8988T (cell line): ENCODE measurements around the gene TIMP3.

Source experiments
- DNase-seq: peaks from one replicate; pipeline ENCODE4 v3.0.0; 2011

The TIMP3 gene

GRCh38 chr22:32900886-32901635 lies 99.6 kb downstream of the TIMP3 start:
- DNase-seq: no peak

GRCh38 chr22:32901925-32902324 lies 100.4 kb downstream of the TIMP3 start:
- no peak for DNase-seq

- DNase-seq: no peak
These were observed 102.0 kb downstream of the TIMP3 start for GRCh38 chr22:32903507-32903906.

GRCh38 chr22:32904044-32904443 lies 102.5 kb downstream of the TIMP3 start:
- no peak for DNase-seq

- no peak for DNase-seq
These were observed 103.9 kb downstream of the TIMP3 start for GRCh38 chr22:32905400-32905799.

GRCh38 chr22:32909581-32910428 lies 108.3 kb downstream of the TIMP3 start:
- no peak for DNase-seq

- DNase-seq: no peak
These were observed 108.9 kb downstream of the TIMP3 start for GRCh38 chr22:32910429-32910772.

GRCh38 chr22:32911503-32911902 lies 110.0 kb downstream of the TIMP3 start:
- DNase-seq: no peak
